ENCODE results near the gene SLC1A3.

- TF ChIP-seq CTCF (IDR thresholded peaks at IDR 0.05) (no peak), POLR2A (IDR thresholded peaks at IDR 0.05) (no peak)
Measured at GRCh38 chr5:36713541-36713940, 107.1 kb downstream of the SLC1A3 start.
